Measurements from ENCODE around the gene ERBIN. TPM values are rescaled to one million over a fixed set of nuclear protein-coding genes. Genes with fewer than 3 reads are reported as not detected.
A peak's percentile ranks its signal among the peaks of the same experiment; 100 is the strongest.

The ERBIN gene
- total and polyA plus RNA-seq, 2 of the 13 experiments (the other 11 are each of a cell fraction or from before 2014, with no cell fraction given): 14.4 to 41.7 TPM

GRCh38 chr5:66118304-66118703 is 191.9 kb downstream of the ERBIN start (continued):
- TF ChIP-seq ZNF318 (CRISPR knock-in tag; IDR thresholded peaks at IDR 0.05): no peak

- ATAC-seq (no peak), FAIRE-seq (no peak), DNase-seq (ENCODE audit: low spot score) (no peak)
- H3K27ac ChIP-seq (ENCODE audit: extremely low read length, insufficient read depth, low read length): no peak overlapping the region
- H3K36me3 ChIP-seq (replicated peaks in 1 of 2; ENCODE audit: control insufficient read depth in 1 of 2, insufficient read depth in 2 of 2, low read length in 2 of 2): no peaks in the 10 kb centered on the region
- H3K4me2 ChIP-seq (ENCODE audit: low read depth, low read length): no peak overlapping the region
- intact Hi-C loops (cut with micrococcal nuclease; ENCODE audit: unreplicated experiment) (no loop called here), in situ Hi-C loops (cut with HindIII; ENCODE audit: extremely low pct_ligation_motif_present, low pct_unique_long_range_greater_than_20kb) (no loop called here)
- no peaks in the 10 kb centered on the region for H3K4me1 ChIP-seq (ENCODE audit: insufficient read depth, low read length)
- ChIA-PET CTCF (ENCODE audit: low intra/inter-chr PET ratio, low total read pairs) (no interaction called here), POLR2A (no interaction called here)
- H3K4me3 ChIP-seq (replicated peaks in 1 of 3; ENCODE audit: insufficient read depth in 1 of 3, low read depth in 2 of 3, low read length in 3 of 3): no peak overlapping the region
- no peaks in the 10 kb centered on the region for H3K9me3 ChIP-seq (ENCODE audit: low read length)
- no peaks in the 10 kb centered on the region; a peak in 1 of 5 replicates for H3K27me3 ChIP-seq (ENCODE audit: control insufficient read depth in 1 of 2, insufficient read depth in 2 of 2, low read length in 2 of 2)
- no peak overlapping the region for H3K9ac ChIP-seq (ENCODE audit: insufficient read depth, low read depth, low read length)
- no peak overlapping the region for H2AFZ ChIP-seq (ENCODE audit: low read length)
- no peaks in the 10 kb centered on the region for H3K79me2 ChIP-seq (ENCODE audit: insufficient read depth, low read length)
- BruUV-seq (replicated peaks): no TSS peak
- TF ChIP-seq ZNF75D (CRISPR knock-in tag; IDR thresholded peaks at IDR 0.05; ENCODE audit: borderline replicate concordance): no peak
- no peak for TF ChIP-seq NR0B2 (CRISPR knock-in tag; IDR thresholded peaks at IDR 0.05)
- TF ChIP-seq MAFK (conservative IDR thresholded peaks at IDR 0.05 in 1 of 2, IDR thresholded peaks at IDR 0.05 in 1 of 2; ENCODE audit: low read length in 2 of 2): 0 out of 4 replicates have a peak, but pooled peaks of 1 of the 2 experiments have one; percentile 4
- TF ChIP-seq ZNF12 (CRISPR knock-in tag; IDR thresholded peaks at IDR 0.05): no peak
- TF ChIP-seq ZNF660 (CRISPR knock-in tag; IDR thresholded peaks at IDR 0.05; ENCODE audit: borderline replicate concordance, low read depth): no peak
- 41% methylated on average over 2 of the region's 2 CpGs for WGBS (ENCODE audit: low lambda C conversion rate)
- no peaks in the 10 kb centered on the region for H4K20me1 ChIP-seq (ENCODE audit: insufficient read depth, low read length)
These were observed 196.1 kb downstream of the ERBIN start for GRCh38 chr5:66122379-66123034.

Measured in HepG2 (cell line).